ENCODE data around the gene CENPB.

DNA sequence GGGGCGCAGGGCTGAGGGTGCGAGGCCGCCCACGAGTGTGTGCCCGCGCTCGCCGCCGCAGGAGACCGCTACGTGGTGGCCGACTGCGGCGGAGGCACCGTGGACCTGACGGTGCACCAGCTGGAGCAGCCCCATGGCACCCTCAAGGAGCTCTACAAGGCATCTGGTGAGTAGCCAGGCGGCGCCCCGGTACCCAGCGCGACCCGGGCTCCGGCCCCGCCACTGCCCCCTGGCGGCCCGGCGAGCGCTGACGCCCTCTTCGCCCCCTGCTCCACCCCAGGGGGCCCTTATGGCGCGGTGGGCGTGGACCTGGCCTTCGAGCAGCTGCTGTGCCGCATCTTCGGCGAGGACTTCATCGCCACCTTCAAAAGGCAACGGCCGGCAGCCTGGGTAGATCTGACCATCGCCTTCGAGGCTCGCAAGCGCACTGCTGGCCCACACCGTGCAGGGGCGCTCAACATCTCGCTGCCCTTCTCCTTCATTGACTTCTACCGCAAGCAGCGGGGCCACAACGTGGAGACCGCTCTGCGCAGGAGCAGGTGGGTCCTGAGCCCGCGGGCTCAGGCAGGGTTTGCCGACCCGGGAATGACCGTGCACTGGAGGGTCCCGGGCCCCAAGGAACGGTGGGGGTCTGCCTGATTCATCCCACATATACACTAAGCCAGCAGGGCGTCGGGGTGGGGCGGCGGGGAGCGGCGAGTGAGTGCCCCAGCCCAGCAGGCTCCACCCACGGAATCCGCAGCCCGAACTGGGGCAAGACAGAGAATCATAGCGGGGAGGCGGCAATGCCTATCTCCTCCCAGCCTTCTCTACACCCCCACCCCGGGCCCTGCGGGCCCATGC, 36.6 kb downstream of the CENPB start:
- TF ChIP-seq, protein P1, sequence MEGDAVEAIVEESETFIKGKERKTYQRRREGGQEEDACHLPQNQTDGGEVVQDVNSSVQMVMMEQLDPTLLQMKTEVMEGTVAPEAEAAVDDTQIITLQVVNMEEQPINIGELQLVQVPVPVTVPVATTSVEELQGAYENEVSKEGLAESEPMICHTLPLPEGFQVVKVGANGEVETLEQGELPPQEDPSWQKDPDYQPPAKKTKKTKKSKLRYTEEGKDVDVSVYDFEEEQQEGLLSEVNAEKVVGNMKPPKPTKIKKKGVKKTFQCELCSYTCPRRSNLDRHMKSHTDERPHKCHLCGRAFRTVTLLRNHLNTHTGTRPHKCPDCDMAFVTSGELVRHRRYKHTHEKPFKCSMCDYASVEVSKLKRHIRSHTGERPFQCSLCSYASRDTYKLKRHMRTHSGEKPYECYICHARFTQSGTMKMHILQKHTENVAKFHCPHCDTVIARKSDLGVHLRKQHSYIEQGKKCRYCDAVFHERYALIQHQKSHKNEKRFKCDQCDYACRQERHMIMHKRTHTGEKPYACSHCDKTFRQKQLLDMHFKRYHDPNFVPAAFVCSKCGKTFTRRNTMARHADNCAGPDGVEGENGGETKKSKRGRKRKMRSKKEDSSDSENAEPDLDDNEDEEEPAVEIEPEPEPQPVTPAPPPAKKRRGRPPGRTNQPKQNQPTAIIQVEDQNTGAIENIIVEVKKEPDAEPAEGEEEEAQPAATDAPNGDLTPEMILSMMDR (IDR thresholded peaks at IDR 0.05): peak; percentile 99
- no peak for TF ChIP-seq ZFX (IDR thresholded peaks at IDR 0.05; ENCODE audit: borderline replicate concordance)
